Stimulated activated CD8-positive, alpha-beta memory T cell treated with anti-CD3 and anti-CD28 coated beads, Interleukin-4, amount 100 ng/mL, for 24 hours (primary cell): Measurements from ENCODE around the gene AP5Z1.

Experiments
- DNase-seq: peaks from one replicate; pipeline ENCODE4 v3.0.0-alpha.2; 2020; ENCODE audit warnings: low read depth

AP5Z1 gene

GRCh38 chr7:4766666-4767519 lies 8.5 kb upstream of the AP5Z1 start:
- DNase-seq: no peak

GRCh38 chr7:4768597-4769569 lies 6.5 kb upstream of the AP5Z1 start:
- no peak for DNase-seq

GRCh38 chr7:4769761-4770160 lies 5.7 kb upstream of the AP5Z1 start:
- no peak for DNase-seq

- no peak for DNase-seq
Measured at GRCh38 chr7:4770886-4771285, 4.5 kb upstream of the AP5Z1 start.

- DNase-seq: no peak
Measured at GRCh38 chr7:4771737-4772136, 3.7 kb upstream of the AP5Z1 start.

GRCh38 chr7:4772306-4772705 lies 3.1 kb upstream of the AP5Z1 start:
- DNase-seq: no peak

GRCh38 chr7:4774007-4774406 lies 1.4 kb upstream of the AP5Z1 start:
- no peak for DNase-seq

GRCh38 chr7:4774658-4775249 lies 669 bp upstream of the AP5Z1 start:
- DNase-seq: no peak

- peak; percentile 38 for DNase-seq
Measured at GRCh38 chr7:4775848-4776623, 613 bp downstream of the AP5Z1 start.

GRCh38 chr7:4779118-4779517 lies 3.7 kb downstream of the AP5Z1 start:
- DNase-seq: no peak

GRCh38 chr7:4781366-4782069 lies 6.1 kb downstream of the AP5Z1 start:
- DNase-seq: no peak

GRCh38 chr7:4782333-4783291 lies 7.2 kb downstream of the AP5Z1 start:
- DNase-seq: no peak

- no peak for DNase-seq
Measured at GRCh38 chr7:4783292-4783652, 7.8 kb downstream of the AP5Z1 start.

GRCh38 chr7:4783762-4784351 lies 8.4 kb downstream of the AP5Z1 start:
- no peak for DNase-seq

GRCh38 chr7:4784799-4785198 lies 9.4 kb downstream of the AP5Z1 start:
- no peak for DNase-seq

GRCh38 chr7:4785371-4785770 lies 9.9 kb downstream of the AP5Z1 start:
- DNase-seq: no peak

GRCh38 chr7:4786015-4786414 lies 10.6 kb downstream of the AP5Z1 start:
- DNase-seq: no peak

- no peak for DNase-seq
Measured at GRCh38 chr7:4787541-4787940, 12.1 kb downstream of the AP5Z1 start.

GRCh38 chr7:4787947-4788626 lies 12.7 kb downstream of the AP5Z1 start:
- DNase-seq: no peak
